Activated naive CD4-positive, alpha-beta T cell treated with anti-CD3 and anti-CD28 coated beads for 36 hours (primary cell): ENCODE measurements around the gene AEBP2. TPM values are rescaled to one million over a fixed set of nuclear protein-coding genes. Genes with fewer than 3 reads are reported as not detected.
"Not testable (repeated sequence)": the region's sequence is repeated elsewhere in the genome, so short reads cannot be mapped to it uniquely, and the experiment has no call there.

Experiments
- CTCF ChIA-PET: fragments of 350-600 bp; sonication (Branson Sonifier 250); formaldehyde crosslinking; loops from one replicate; lab custom pipeline; 2021; ENCODE audit warnings: antibody characterized with exemption; lab: Charles Lee
- DNase-seq: peaks from one replicate; pipeline ENCODE4 v3.0.0-alpha.2; 2020
- H3K27ac Mint-ChIP-seq: one replicate; pipeline ENCODE4 v1.8.0; 2021; ENCODE audit warnings: mild to moderate bottlenecking, mixed read lengths
- H3K27me3 Mint-ChIP-seq: one replicate; pipeline ENCODE4 v1.8.0; 2021; ENCODE audit warnings: low read depth, mixed read lengths
- H3K36me3 Mint-ChIP-seq: one replicate; pipeline ENCODE4 v1.8.0; 2021; ENCODE audit warnings: low read depth, mixed read lengths
- H3K4me1 Mint-ChIP-seq: one replicate; pipeline ENCODE4 v1.8.0; 2021; ENCODE audit warnings: low read depth, mixed read lengths
- H3K4me3 Mint-ChIP-seq: one replicate; pipeline ENCODE4 v1.8.0; 2021; ENCODE audit warnings: mild to moderate bottlenecking, moderate library complexity, mixed read lengths
- H3K9me3 Mint-ChIP-seq: one replicate; pipeline ENCODE4 v1.8.0; 2021; ENCODE audit warnings: mixed read lengths
- intact Hi-C: fragments of 100-400 bp; cut with micrococcal nuclease; formaldehyde crosslinking; loops from one replicate; pipeline ENCODE4 v1.15.1; 2023
- total RNA-seq, 2 experiments: library from RNA; stranded (reverse); gene quantifications; one replicate each; pipeline ENCODE4 v1.2.3, GENCODE V29; 2021

Gene AEBP2
- total RNA-seq, 2 experiments from 2014 or later: 32.4 to 35.2 TPM

DNA sequence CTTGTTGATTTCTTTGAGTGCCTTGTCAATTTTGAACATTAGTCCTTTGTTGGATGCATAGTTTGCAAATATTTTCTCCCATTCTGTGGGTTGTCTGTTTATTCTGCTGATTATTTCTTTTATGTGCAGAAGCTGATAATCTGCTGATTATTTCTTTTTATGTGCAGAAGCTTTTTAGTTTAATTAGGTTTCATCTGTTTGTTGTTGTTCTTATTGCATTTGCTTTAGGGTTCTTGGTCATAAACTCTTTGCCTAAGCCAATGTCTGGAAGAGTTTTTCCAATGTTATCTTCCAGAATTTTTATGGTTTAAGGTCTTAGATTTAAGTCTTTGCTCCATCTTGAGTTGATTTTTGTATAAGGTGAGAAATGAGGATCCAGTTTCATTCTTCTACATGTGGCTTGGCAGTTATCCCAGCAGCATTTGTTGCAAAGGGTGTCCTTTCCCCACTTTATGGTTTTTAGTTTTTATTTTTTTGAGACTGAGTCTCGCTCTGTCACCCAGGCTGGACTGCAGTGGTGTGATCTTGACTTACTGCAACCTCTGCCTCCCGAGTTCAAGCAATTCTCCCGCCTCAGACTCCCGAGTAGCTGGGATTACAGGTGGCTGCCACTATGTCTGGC lies 36.7 kb downstream of the AEBP2 start:
- H3K4me1 Mint-ChIP-seq: peaks cover 25% of the 10 kb centered on the region
- CTCF ChIA-PET, H3K27ac Mint-ChIP-seq: not testable (repeated sequence)

DNA sequence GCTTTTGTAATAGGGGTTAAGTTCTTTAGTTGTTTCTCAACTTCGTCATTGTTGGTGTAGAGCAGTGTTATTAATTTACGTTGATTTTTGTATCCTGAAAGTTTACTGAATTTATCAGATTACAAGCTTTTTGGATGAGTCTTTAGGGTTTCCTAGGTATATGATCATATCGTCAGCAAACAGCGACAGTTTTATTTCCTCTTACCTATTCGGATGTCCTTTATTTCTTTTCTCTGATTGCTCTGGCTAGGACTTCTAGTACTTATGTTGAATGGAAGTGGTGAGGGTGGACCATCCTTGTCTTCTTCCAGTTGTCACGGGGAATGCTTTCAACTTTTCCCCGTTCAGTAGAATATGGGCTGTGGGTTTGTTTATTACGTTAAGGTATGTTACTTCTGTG lies 37.8 kb downstream of the AEBP2 start:
- no peak overlapping the region for H3K4me3 Mint-ChIP-seq
- DNase-seq: no peak
- peaks cover 76% of the 10 kb centered on the region for H3K36me3 Mint-ChIP-seq
- no peak overlapping the region for H3K27ac Mint-ChIP-seq
- H3K27me3 Mint-ChIP-seq: no peaks in the 10 kb centered on the region
- CTCF ChIA-PET: no interaction called here
- H3K4me1 Mint-ChIP-seq: peaks cover 31% of the 10 kb centered on the region
- peaks cover 20% of the 10 kb centered on the region for H3K9me3 Mint-ChIP-seq
- intact Hi-C loops: no loop called here

More for the DNA sequence above, 36.7 kb downstream of the AEBP2 start:
- H3K9me3 Mint-ChIP-seq: peaks cover 20% of the 10 kb centered on the region
- H3K36me3 Mint-ChIP-seq: peaks cover 73% of the 10 kb centered on the region
- H3K27me3 Mint-ChIP-seq, H3K4me3 Mint-ChIP-seq, intact Hi-C loops, DNase-seq: not testable (repeated sequence)

DNA sequence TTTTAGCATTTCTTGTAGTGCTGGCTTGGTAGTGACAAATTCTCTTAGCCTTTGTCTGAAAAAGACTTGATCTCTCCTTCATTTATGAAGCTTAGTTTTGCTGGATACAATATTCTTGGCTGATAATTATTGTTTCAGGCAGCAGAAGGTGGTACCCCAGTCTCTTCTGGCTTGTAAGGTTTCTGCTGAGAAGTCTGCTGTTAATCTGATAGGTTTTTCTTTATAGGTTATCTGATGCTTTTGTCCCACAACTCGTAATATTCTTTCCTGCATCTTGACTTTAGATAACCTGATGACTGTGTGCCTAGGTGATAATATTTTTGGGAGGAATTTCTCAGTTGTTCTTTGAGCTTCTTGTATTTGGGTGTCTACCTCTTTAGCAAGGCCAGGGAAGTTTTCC lies 41.2 kb downstream of the AEBP2 start:
- Mint-ChIP-seq H3K4me1 (peaks cover 51% of the 10 kb centered on the region), H3K4me3 (no peak overlapping the region), H3K36me3 (peaks cover 74% of the 10 kb centered on the region), H3K9me3 (peaks cover 20% of the 10 kb centered on the region), H3K27me3 (no peaks in the 10 kb centered on the region), H3K27ac (no peak overlapping the region)
- DNase-seq: no peak
- CTCF ChIA-PET: interaction anchor here (0.6 kb wide), 1 partner anchor 22 kb away, joined by 3 read pairs; no protein-coding TSS in a partner anchor
- intact Hi-C loops: no loop called here

DNA sequence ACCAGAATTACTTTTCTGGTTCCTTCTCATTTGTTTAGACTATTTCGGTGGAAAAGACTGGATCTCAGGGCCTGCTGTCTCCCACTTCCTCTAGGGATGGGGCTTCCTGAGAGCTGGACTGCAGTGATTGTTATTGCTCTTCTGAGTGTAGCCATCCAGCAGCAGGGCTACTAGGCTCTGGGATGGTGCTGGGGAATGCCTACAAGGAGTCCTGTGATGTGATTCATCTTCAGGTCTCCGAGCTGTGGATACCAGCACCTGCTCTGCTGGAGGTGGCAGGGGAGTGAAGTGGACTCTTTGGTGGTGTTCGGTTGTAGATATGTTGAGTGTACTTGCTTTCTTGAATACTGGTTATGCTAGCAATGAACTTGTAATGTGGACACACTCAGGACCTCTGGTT lies 42.7 kb downstream of the AEBP2 start:
- intact Hi-C loops: loop anchor here (1.0 to 2.0 kb wide), 2 partner anchors 43 to 99 kb away; partner anchors contain the start of gene AEBP2
- Mint-ChIP-seq H3K9me3 (peaks cover 19% of the 10 kb centered on the region), H3K4me1 (peaks cover 50% of the 10 kb centered on the region), H3K27ac (peak overlapping the region; percentile 39), H3K27me3 (no peaks in the 10 kb centered on the region), H3K4me3 (no peak overlapping the region), H3K36me3 (peaks cover 66% of the 10 kb centered on the region)
- CTCF ChIA-PET: no interaction called here
- DNase-seq: no peak

GRCh38 chr12:19482551-19483109 lies 43.3 kb downstream of the AEBP2 start:
- Mint-ChIP-seq H3K27ac (peak overlapping the region; percentile 39), H3K4me3 (no peak overlapping the region), H3K4me1 (peaks cover 44% of the 10 kb centered on the region), H3K27me3 (no peaks in the 10 kb centered on the region), H3K9me3 (peaks cover 13% of the 10 kb centered on the region), H3K36me3 (peaks cover 60% of the 10 kb centered on the region)
- DNase-seq: peak; percentile 63
- CTCF ChIA-PET: no interaction called here
- intact Hi-C loops: loop anchor here (1.0 to 2.0 kb wide), 4 partner anchors 43 to 100 kb away; partner anchors contain the start of gene AEBP2

- Mint-ChIP-seq H3K36me3 (peaks cover 55% of the 10 kb centered on the region), H3K4me3 (no peak overlapping the region), H3K4me1 (peaks cover 44% of the 10 kb centered on the region), H3K27ac (peak overlapping the region; percentile 72), H3K9me3 (peaks cover 9% of the 10 kb centered on the region), H3K27me3 (no peaks in the 10 kb centered on the region)
- CTCF ChIA-PET: no interaction called here
- DNase-seq: no peak
- intact Hi-C loops: loop anchor here (1.0 to 2.0 kb wide), 3 partner anchors 51 to 101 kb away; no protein-coding TSS in a partner anchor
These were observed 44.4 kb downstream of the AEBP2 start for GRCh38 chr12:19483727-19484126.

GRCh38 chr12:19484738-19485137 lies 45.4 kb downstream of the AEBP2 start:
- intact Hi-C loops: no loop called here
- peaks cover 49% of the 10 kb centered on the region for H3K36me3 Mint-ChIP-seq
- peak overlapping the region; percentile 61 for H3K27ac Mint-ChIP-seq
- H3K4me1 Mint-ChIP-seq: peaks cover 52% of the 10 kb centered on the region
- H3K27me3 Mint-ChIP-seq: no peaks in the 10 kb centered on the region
- peak; percentile 60 for DNase-seq
- H3K9me3 Mint-ChIP-seq: peaks cover 8% of the 10 kb centered on the region
- no peak overlapping the region for H3K4me3 Mint-ChIP-seq
- CTCF ChIA-PET: no interaction called here

DNA sequence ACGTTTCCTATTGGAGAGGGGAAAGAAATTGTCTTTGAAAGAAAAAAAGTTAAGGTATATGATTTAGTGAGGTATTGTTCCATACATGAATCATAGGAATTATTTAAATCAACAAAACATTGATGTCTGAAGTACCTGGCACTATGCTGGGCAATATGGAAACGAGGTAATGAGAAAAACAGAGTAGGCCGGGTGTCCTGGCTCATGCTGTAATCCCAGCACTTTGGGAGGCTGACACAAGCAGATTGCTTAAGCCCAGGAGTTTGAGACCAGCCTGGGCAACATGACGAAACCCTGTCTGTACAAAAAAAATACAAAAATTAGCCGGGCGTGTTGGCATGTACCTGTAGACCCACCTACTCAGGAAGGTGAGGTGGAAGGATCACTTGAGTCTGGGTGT lies 45.9 kb downstream of the AEBP2 start:
- H3K4me1 Mint-ChIP-seq: peaks cover 56% of the 10 kb centered on the region
- H3K36me3 Mint-ChIP-seq: peaks cover 44% of the 10 kb centered on the region
- intact Hi-C loops: no loop called here
- no peak overlapping the region for H3K4me3 Mint-ChIP-seq
- DNase-seq: no peak
- H3K9me3 Mint-ChIP-seq: peaks cover 4% of the 10 kb centered on the region
- peak overlapping the region; percentile 67 for H3K27ac Mint-ChIP-seq
- no peaks in the 10 kb centered on the region for H3K27me3 Mint-ChIP-seq
- CTCF ChIA-PET: no interaction called here

- Mint-ChIP-seq H3K9me3 (no peaks in the 10 kb centered on the region), H3K4me1 (peaks cover 36% of the 10 kb centered on the region), H3K27ac (no peak overlapping the region), H3K36me3 (peaks cover 16% of the 10 kb centered on the region), H3K27me3 (no peaks in the 10 kb centered on the region), H3K4me3 (no peak overlapping the region)
- CTCF ChIA-PET: no interaction called here
- intact Hi-C loops: no loop called here
- peak; percentile 17 for DNase-seq
These were observed 49.9 kb downstream of the AEBP2 start for GRCh38 chr12:19489168-19489567.

- intact Hi-C loops: no loop called here
- Mint-ChIP-seq H3K27me3 (no peaks in the 10 kb centered on the region), H3K9me3 (no peaks in the 10 kb centered on the region), H3K36me3 (peaks cover 20% of the 10 kb centered on the region), H3K27ac (no peak overlapping the region), H3K4me3 (no peak overlapping the region), H3K4me1 (peaks cover 25% of the 10 kb centered on the region)
- CTCF ChIA-PET: no interaction called here
- DNase-seq: no peak
These were observed 51.6 kb downstream of the AEBP2 start for GRCh38 chr12:19490908-19491307.

- peaks cover 22% of the 10 kb centered on the region for H3K36me3 Mint-ChIP-seq
- peaks cover 26% of the 10 kb centered on the region for H3K4me1 Mint-ChIP-seq
- DNase-seq: no peak
- H3K27me3 Mint-ChIP-seq: no peaks in the 10 kb centered on the region
- intact Hi-C loops: no loop called here
- no peak overlapping the region for H3K4me3 Mint-ChIP-seq
- H3K27ac Mint-ChIP-seq: no peak overlapping the region
- no peaks in the 10 kb centered on the region for H3K9me3 Mint-ChIP-seq
- CTCF ChIA-PET: no interaction called here
These were observed 52.6 kb downstream of the AEBP2 start for GRCh38 chr12:19491863-19492262.

DNA sequence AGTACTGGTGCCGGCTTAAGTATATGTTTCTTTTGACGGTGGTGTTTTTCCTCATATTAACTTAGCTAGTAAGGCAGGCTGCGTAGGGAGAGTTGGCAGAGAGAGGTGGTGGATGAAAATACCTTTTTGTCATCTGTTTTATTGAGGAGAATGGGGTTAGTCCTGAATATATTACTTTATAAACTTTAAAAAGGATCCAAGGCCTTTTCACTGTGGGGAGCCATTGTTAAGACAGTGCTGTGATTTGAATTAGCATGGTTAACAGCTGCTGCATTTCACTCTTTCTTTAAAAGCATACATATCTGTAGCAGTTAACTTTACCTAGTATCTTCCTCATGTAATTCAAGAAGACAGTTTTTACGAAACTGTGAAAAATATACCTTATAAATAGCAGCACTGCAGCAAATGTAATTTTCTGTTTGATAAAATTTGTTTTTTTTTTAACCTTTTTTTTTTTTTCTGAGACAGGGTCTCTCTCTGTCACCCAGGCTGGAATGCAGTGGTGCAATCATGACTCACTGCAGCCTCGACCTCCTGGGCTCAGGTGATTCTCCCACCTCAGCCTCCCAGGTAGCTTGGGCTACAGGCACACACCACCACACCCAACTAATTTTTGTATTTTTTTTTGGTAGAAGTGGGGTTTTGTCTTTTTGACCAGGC lies 57.1 kb downstream of the AEBP2 start:
- H3K27ac Mint-ChIP-seq: peak overlapping the region; percentile 36
- H3K9me3 Mint-ChIP-seq: no peaks in the 10 kb centered on the region
- H3K4me3 Mint-ChIP-seq: no peak overlapping the region
- DNase-seq: no peak
- no peaks in the 10 kb centered on the region for H3K27me3 Mint-ChIP-seq
- H3K4me1 Mint-ChIP-seq: peaks cover 19% of the 10 kb centered on the region
- intact Hi-C loops: no loop called here
- CTCF ChIA-PET: no interaction called here
- H3K36me3 Mint-ChIP-seq: peaks cover 26% of the 10 kb centered on the region
